Body of pancreas (tissue), 4 donors: Measurements from ENCODE around the gene SUGCT.

ENCODE experiments used
- CTCF ChIP-seq, 7 experiments: fragments of 450-650 bp in 4 of 7; fragments of 200-600 bp in 3 of 7; sonication (generic) in 3 of 7; IDR thresholded peaks; one replicate each; pipeline ENCODE4 v1.5.1; 2016 to 2019; ENCODE audit warnings: antibody characterized with exemption in 7 of 7
- POLR2A ChIP-seq, 3 donors: fragments of 450-650 bp; IDR thresholded peaks; one replicate each; pipeline ENCODE4 v1.6.1; 2016; ENCODE audit warnings: antibody characterized with exemption in 3 of 3, mild to moderate bottlenecking in 2 of 3

GRCh38 chr7:40311307-40311706, 176.5 kb downstream of the SUGCT start:
- no peak for TF ChIP-seq CTCF (IDR thresholded peaks at IDR 0.05)
- TF ChIP-seq POLR2A (IDR thresholded peaks at IDR 0.05), result no peak
